ENCODE data around the gene MED20. TPM values are rescaled to one million over a fixed set of nuclear protein-coding genes. Genes with fewer than 3 reads are reported as not detected.

MED20 gene
- total RNA-seq, 1 donor from 2014 or later = 28.9 TPM

GRCh38 chr6:41941280-41942066, 20.5 kb upstream of the MED20 start, which contains the start of gene CCND3:
Gene CCND3 (minus strand): TSS chr6:41941808. CDS start chr6:41941649, 159 bp downstream.
- peaks cover 23% of the 10 kb centered on the region for H3K4me1 ChIP-seq (ENCODE audit: insufficient read depth, low read length)
- no peaks in the 10 kb centered on the region for H3K9me3 ChIP-seq (ENCODE audit: insufficient read depth, low read depth, low read length)
- H3K9ac ChIP-seq (ENCODE audit: low read length) = peak within 1 kb of the TSS; percentile 90
- H3K79me2 ChIP-seq (ENCODE audit: insufficient read depth, low read length) = peaks cover 41% of the 10 kb centered on the region
- TF ChIP-seq EZH2 (IDR thresholded peaks at IDR 0.05; ENCODE audit: insufficient read depth, low read length) = no peak
- H2AFZ ChIP-seq (ENCODE audit: low read depth, low read length) = peak within 1 kb of the TSS; percentile 88
- H3K27ac ChIP-seq (ENCODE audit: low read depth, low read length) = peak within 1 kb of the TSS; percentile 70
- peak within 1 kb of the TSS; percentile 92 for H3K4me2 ChIP-seq (ENCODE audit: low read length)
- Mint-ChIP-seq H3K27ac (ENCODE audit: unreplicated experiment) (peak within 1 kb of the TSS; percentile 78), H3K9me3 (ENCODE audit: unreplicated experiment) (no peaks in the 10 kb centered on the region), H3K36me3 (ENCODE audit: low read depth, unreplicated experiment) (peaks cover 6% of the 10 kb centered on the region), H3K4me3 (ENCODE audit: unreplicated experiment) (peak within 1 kb of the TSS; percentile 95), H3K4me1 (ENCODE audit: low read depth, unreplicated experiment) (peaks cover 25% of the 10 kb centered on the region), H3K27me3 (ENCODE audit: low read depth, unreplicated experiment) (no peaks in the 10 kb centered on the region)
- H4K20me1 ChIP-seq (ENCODE audit: insufficient read depth, low read length) = peaks cover 38% of the 10 kb centered on the region
- H3K27me3 ChIP-seq (ENCODE audit: insufficient read depth, low read length) = no peaks in the 10 kb centered on the region
- DNase-seq (ENCODE audit: low read depth) (peak; percentile 88), FAIRE-seq (no peak)
- H3K36me3 ChIP-seq (ENCODE audit: insufficient read depth, low read length) = peaks cover 4% of the 10 kb centered on the region
- H3K4me3 ChIP-seq (ENCODE audit: insufficient read depth, low read depth, low read length) = peak within 1 kb of the TSS; percentile 97

GRCh38 chr6:41940759-41941279, 19.9 kb upstream of the MED20 start:
- H3K27me3 Mint-ChIP-seq (ENCODE audit: low read depth, unreplicated experiment) = no peaks in the 10 kb centered on the region
- H2AFZ ChIP-seq (ENCODE audit: low read depth, low read length) = peak overlapping the region; percentile 88

More at GRCh38 chr6:41940759-41941279, 19.9 kb upstream of the MED20 start:
- peak overlapping the region; percentile 97 for H3K4me3 ChIP-seq (ENCODE audit: insufficient read depth, low read depth, low read length)
- H3K36me3 ChIP-seq (ENCODE audit: insufficient read depth, low read length) = peaks cover 6% of the 10 kb centered on the region
- H3K9ac ChIP-seq (ENCODE audit: low read length) = peak overlapping the region; percentile 90
- DNase-seq (ENCODE audit: low read depth) = no peak
- Mint-ChIP-seq H3K27ac (ENCODE audit: unreplicated experiment) (peak overlapping the region; percentile 41), H3K4me1 (ENCODE audit: low read depth, unreplicated experiment) (peaks cover 30% of the 10 kb centered on the region), H3K9me3 (ENCODE audit: unreplicated experiment) (no peaks in the 10 kb centered on the region), H3K4me3 (ENCODE audit: unreplicated experiment) (peak overlapping the region; percentile 95), H3K36me3 (ENCODE audit: low read depth, unreplicated experiment) (peaks cover 9% of the 10 kb centered on the region)
- no peak for FAIRE-seq
- peaks cover 45% of the 10 kb centered on the region for H4K20me1 ChIP-seq (ENCODE audit: insufficient read depth, low read length)
- no peak for TF ChIP-seq EZH2 (IDR thresholded peaks at IDR 0.05; ENCODE audit: insufficient read depth, low read length)
- TF ChIP-seq CTCF (IDR thresholded peaks at IDR 0.05; ENCODE audit: insufficient read depth, low read depth, low read length) = no peak
- peak overlapping the region; percentile 92 for H3K4me2 ChIP-seq (ENCODE audit: low read length)
- H3K9me3 ChIP-seq (ENCODE audit: insufficient read depth, low read depth, low read length) = no peaks in the 10 kb centered on the region
- no peaks in the 10 kb centered on the region for H3K27me3 ChIP-seq (ENCODE audit: insufficient read depth, low read length)
- peak overlapping the region; percentile 70 for H3K27ac ChIP-seq (ENCODE audit: low read depth, low read length)
- H3K79me2 ChIP-seq (ENCODE audit: insufficient read depth, low read length) = peaks cover 41% of the 10 kb centered on the region
- H3K4me1 ChIP-seq (ENCODE audit: insufficient read depth, low read length) = peaks cover 23% of the 10 kb centered on the region

Data from astrocyte (in vitro differentiated cells and primary cell).